ENCODE measurements around the gene C10orf90.

The C10orf90 gene

DNA sequence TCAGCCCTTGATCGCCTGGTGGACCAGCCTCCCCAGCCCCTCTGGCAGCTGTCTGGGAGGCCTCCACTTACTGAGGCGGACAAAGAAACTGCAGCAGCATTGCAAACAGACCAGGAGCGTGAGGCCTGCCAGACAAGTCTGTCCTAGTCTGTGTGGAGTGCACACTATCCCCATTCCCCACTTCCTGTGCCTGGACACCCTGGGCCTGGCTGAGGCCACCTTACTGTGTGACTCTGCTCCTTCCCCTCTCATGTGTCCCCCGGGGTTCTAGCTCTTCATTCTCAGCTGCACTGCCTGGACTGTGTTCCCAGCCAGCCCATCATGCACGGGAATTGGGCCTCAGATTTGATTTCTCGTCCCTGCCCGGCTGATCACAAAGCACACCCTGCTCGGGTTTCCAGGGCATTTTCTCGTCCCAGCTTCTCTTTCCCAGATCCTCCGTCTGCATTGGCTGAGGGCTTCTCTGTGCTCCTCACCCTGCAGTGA, 16.7 kb upstream of the C10orf90 start:
- no peak for TF ChIP-seq ZFX (IDR thresholded peaks at IDR 0.05; ENCODE audit: borderline replicate concordance)
- TF ChIP-seq, protein P1, sequence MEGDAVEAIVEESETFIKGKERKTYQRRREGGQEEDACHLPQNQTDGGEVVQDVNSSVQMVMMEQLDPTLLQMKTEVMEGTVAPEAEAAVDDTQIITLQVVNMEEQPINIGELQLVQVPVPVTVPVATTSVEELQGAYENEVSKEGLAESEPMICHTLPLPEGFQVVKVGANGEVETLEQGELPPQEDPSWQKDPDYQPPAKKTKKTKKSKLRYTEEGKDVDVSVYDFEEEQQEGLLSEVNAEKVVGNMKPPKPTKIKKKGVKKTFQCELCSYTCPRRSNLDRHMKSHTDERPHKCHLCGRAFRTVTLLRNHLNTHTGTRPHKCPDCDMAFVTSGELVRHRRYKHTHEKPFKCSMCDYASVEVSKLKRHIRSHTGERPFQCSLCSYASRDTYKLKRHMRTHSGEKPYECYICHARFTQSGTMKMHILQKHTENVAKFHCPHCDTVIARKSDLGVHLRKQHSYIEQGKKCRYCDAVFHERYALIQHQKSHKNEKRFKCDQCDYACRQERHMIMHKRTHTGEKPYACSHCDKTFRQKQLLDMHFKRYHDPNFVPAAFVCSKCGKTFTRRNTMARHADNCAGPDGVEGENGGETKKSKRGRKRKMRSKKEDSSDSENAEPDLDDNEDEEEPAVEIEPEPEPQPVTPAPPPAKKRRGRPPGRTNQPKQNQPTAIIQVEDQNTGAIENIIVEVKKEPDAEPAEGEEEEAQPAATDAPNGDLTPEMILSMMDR (IDR thresholded peaks at IDR 0.05) = no peak
- H3K27ac ChIP-seq = no peak overlapping the region

DNA sequence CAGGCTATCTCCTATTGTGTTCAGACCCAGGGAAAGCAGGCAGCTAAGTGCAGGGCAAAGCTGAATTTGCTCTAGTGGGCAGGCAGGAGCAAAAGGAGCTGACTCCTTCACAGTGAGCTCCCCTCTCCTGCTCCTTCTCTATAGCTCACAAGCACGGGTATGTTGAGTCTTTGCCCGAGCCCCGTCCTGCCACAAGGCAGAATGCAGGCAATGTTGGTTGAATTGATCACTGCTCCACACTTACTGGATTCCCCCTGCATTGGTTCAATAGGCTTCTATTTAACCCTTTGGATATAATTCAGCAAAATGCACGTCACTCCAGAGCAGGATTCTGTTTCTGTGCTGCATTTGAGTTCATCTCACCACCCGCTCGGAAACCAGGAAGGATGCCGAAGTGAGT, 16.2 kb upstream of the C10orf90 start:
- TF ChIP-seq ZFX (IDR thresholded peaks at IDR 0.05; ENCODE audit: borderline replicate concordance) = no peak
- TF ChIP-seq, protein P1 (IDR thresholded peaks at IDR 0.05) = no peak
- no peak overlapping the region for H3K27ac ChIP-seq

DNA sequence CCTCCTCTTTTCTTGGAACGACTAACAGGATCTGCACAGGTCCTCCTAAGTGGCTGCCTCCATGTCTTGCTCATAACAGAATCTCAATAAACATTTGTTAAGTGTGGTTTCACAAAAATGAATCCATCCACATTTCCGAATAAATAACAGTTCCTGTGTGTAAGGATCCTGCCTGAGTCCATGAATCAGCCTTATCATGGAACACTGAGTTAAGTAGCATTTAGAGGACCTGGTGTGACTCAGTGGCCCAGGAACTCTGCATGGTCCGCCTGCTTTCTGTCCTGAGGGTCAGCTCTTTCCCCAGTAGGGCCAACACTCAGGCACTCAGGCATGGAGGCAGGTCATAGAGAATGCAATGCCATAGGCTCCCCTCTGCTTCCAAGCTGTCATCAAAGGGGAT, 15.8 kb upstream of the C10orf90 start:
- no peak for TF ChIP-seq ZFX (IDR thresholded peaks at IDR 0.05; ENCODE audit: borderline replicate concordance)
- TF ChIP-seq, protein P1 (IDR thresholded peaks at IDR 0.05) = no peak
- H3K27ac ChIP-seq = no peak overlapping the region

DNA sequence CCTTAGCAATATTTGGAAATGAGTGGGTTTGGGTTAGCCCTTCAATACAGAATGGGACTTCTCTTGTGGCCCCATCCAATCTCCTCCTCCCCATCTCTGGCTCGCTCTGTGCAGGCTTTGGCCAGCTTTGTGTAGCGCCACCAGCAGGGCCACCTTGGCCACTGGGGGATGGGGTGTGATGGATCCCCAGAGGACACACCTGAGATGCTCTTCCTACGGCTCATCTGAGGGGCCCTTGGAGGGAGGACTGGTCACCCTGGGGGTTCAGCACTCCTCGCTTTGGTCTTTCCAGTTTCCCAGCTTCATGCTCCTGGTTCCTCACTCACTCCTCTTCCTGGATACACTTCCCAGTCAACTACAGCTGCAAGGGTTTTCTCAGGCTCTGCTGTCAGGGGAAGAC, 15.3 kb upstream of the C10orf90 start:
- TF ChIP-seq, protein P1 (IDR thresholded peaks at IDR 0.05) = no peak
- no peak for TF ChIP-seq ZFX (IDR thresholded peaks at IDR 0.05; ENCODE audit: borderline replicate concordance)
- no peak overlapping the region for H3K27ac ChIP-seq

DNA sequence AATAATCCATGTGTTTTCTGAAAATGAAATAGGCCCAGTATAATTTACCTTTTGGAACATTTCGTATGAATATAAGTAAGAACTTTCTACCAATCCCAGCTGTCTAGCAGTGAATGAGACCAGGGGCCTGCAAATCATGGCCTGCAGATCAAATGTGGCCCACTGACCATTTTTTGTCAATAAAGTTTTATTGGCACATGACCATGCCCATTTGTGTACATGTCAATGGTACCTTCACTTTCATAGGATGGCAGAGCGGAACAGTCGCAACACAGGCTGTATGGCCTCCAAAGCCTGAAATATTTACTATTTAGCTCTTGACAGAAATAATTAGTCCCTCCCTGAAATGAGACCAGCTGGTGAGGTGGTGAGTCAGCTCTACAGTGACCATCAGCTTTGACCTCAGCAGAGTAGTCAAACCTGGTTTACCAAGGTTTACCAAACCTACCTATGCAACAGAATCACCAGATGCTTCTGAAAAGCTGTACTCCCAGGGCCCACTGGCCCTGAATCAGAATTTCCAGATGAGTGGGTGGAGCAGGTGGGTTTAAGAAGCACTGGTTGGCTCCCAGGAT, 13.8 kb upstream of the C10orf90 start:
- no peak for TF ChIP-seq ZFX (IDR thresholded peaks at IDR 0.05; ENCODE audit: borderline replicate concordance)
- TF ChIP-seq, protein P1 (IDR thresholded peaks at IDR 0.05) = no peak
- no peak overlapping the region for H3K27ac ChIP-seq

DNA sequence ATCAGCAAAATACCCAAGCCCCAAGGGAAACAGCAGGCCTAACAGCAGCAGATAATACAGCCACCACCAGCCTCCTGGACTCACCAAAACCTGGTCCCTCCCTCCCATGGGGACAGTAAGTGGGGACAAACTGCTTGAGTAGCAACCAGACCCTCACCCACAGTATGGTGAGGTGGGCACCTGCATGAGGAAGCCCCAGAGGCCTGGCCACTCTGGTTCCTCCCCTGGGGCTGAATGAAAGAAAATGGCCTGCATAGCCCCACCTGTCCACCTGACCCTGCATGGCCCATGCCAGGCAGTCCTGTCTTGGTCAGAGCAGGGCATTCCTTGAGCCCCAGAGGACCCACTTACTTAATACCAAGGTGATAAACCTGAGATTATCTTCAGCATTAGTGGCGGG, 13.0 kb upstream of the C10orf90 start:
- no peak for TF ChIP-seq ZFX (IDR thresholded peaks at IDR 0.05; ENCODE audit: borderline replicate concordance)
- TF ChIP-seq, protein P1 (IDR thresholded peaks at IDR 0.05) = no peak
- no peak overlapping the region for H3K27ac ChIP-seq

DNA sequence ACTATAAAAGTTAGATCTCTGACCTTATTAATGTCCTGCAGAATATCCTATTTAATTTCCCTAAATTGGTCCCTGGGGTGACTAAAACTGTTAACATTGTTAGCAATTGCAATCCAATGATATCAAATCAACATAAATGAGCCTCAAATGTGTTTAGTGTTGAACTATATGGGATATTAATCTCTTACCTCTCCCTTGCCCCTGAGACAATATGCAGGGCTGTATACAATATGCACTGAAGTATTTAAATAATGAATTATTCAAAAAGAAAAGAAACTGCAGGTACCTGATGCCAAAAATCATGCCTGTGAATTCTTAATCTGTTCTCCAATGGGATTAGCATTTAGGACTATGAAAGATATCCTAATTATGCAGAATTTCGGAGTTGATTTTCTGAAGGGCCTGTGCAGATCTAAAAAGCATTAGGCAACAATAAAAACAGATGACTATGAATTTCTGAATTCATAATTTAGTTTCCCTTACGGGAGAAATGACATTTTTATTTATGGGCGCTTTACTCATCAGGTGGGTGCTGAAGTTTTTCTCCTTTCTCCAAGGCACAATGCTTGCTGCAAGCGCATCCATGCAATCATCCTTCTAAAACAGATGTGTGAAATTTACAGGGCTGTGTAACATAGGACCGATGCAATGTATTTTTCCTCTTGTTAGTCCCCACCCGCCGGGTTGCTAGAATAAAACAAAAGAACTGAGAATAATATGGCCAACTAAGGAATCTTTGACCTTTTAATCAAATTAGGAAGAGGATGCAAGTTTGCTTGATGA, 5.4 kb upstream of the C10orf90 start:
- TF ChIP-seq, protein P1 (IDR thresholded peaks at IDR 0.05) = no peak
- TF ChIP-seq ZFX (IDR thresholded peaks at IDR 0.05; ENCODE audit: borderline replicate concordance) = no peak
- H3K27ac ChIP-seq = no peak overlapping the region

Measured in 22Rv1 (cell line).